K562 (cell line): ENCODE results near the gene CACNA1S. TPM values are rescaled to one million over a fixed set of nuclear protein-coding genes. Genes with fewer than 3 reads are reported as not detected.
A peak's percentile ranks its signal among the peaks of the same experiment; 100 is the strongest.

Experiments used
- ARID1B ChIP-seq: fragments of 450-650 bp; IDR thresholded peaks from 2 replicates; pipeline ENCODE4 v1.6.1; 2016; ENCODE audit warnings: antibody characterized with exemption, mild to moderate bottlenecking, inconsistent platforms
- CBFA2T3 ChIP-seq: fragments of 450-650 bp; IDR thresholded peaks from 2 replicates; pipeline ENCODE4 v1.6.1; 2017
- CREB1 ChIP-seq, 2 experiments: sonication (generic) in 1 of 2; formaldehyde crosslinking in 1 of 2; IDR thresholded peaks; 2 replicates each; pipeline versions ENCODE4 v1.6.1 to v1.8.0; 2012 to 2022; ENCODE audit warnings: inconsistent platforms in 1 of 2, mild to moderate bottlenecking in 1 of 2, missing genetic modification reagents in 1 of 2, moderate library complexity in 1 of 2
- CTBP1 ChIP-seq: fragments of 450-650 bp; IDR thresholded peaks from 2 replicates; pipeline ENCODE4 v1.6.1; 2016; ENCODE audit warnings: borderline replicate concordance
- ESRRA ChIP-seq: fragments of 450-650 bp; IDR thresholded peaks from 2 replicates; pipeline ENCODE4 v1.6.1; 2014; ENCODE audit warnings: low read depth, mild to moderate bottlenecking, moderate library complexity, borderline replicate concordance
- ETV1 ChIP-seq: fragments of 450-650 bp; conservative IDR thresholded peaks from 2 replicates; pipeline ENCODE4 v1.6.1; 2016; ENCODE audit warnings: missing genetic modification characterization, control low read depth, low read depth, missing compliant biosample characterization
- HDAC1 ChIP-seq, 2 experiments: fragments of 450-650 bp; IDR thresholded peaks; 2 replicates each; pipeline ENCODE4 v1.6.1; 2016 to 2017; ENCODE audit warnings: inconsistent platforms in 1 of 2, mild to moderate bottlenecking in 1 of 2, moderate library complexity in 1 of 2
- HDAC2 ChIP-seq: fragments of 450-650 bp; IDR thresholded peaks from 2 replicates; pipeline ENCODE4 v1.6.1; 2016; ENCODE audit warnings: mild to moderate bottlenecking
- HINFP ChIP-seq: fragments of 450-650 bp; conservative IDR thresholded peaks from 2 replicates; pipeline ENCODE4 v1.6.1; 2016; ENCODE audit warnings: missing genetic modification characterization, low read depth, mild to moderate bottlenecking, control low read depth, missing compliant biosample characterization
- LARP7 ChIP-seq: fragments of 450-650 bp; IDR thresholded peaks from 2 replicates; pipeline ENCODE4 v1.6.1; 2016
- MBD2 ChIP-seq: sonication (generic); IDR thresholded peaks from 2 replicates; pipeline ENCODE4 v1.6.1; 2016; ENCODE audit warnings: low read depth, borderline replicate concordance
- NCOA6 ChIP-seq: fragments of 450-650 bp; IDR thresholded peaks from 2 replicates; pipeline ENCODE4 v1.6.1; 2017; ENCODE audit warnings: mild to moderate bottlenecking
- PRDM10 ChIP-seq: fragments of 450-650 bp; IDR thresholded peaks from 2 replicates; pipeline ENCODE4 v1.6.1; 2018; ENCODE audit not compliant: partially characterized antibody
- RFX1 ChIP-seq: fragments of 450-650 bp; IDR thresholded peaks from 2 replicates; pipeline ENCODE4 v1.6.1; 2016; ENCODE audit warnings: mild to moderate bottlenecking, moderate library complexity
- SAFB2 ChIP-seq: fragments of 200-400 bp; formaldehyde crosslinking; IDR thresholded peaks from 2 replicates; pipeline ENCODE4 v1.6.1; 2018; ENCODE audit warnings: borderline replicate concordance, low read length, low read depth, moderate library complexity; ENCODE audit not compliant: severe bottlenecking
- SMAD4 ChIP-seq: fragments of 250-450 bp; sonication (Bioruptor Pico); conservative IDR thresholded peaks from 2 replicates; pipeline ENCODE4 v1.8.0; 2021; ENCODE audit warnings: inconsistent platforms, mild to moderate bottlenecking, moderate library complexity
- SREBF2 ChIP-seq: sonication (generic); formaldehyde crosslinking; IDR thresholded peaks from 2 replicates; pipeline ENCODE4 v1.4.0; 2020; ENCODE audit warnings: mild to moderate bottlenecking, missing genetic modification reagents
- TSC22D4 ChIP-seq: fragments of 450-650 bp; IDR thresholded peaks from 2 replicates; pipeline ENCODE4 v1.6.1; 2016; ENCODE audit warnings: missing genetic modification characterization, missing biosample characterization, control low read depth
- ZNF224 ChIP-seq: sonication (generic); formaldehyde crosslinking; IDR thresholded peaks from 2 replicates; pipeline ENCODE4 v1.8.0; 2022; ENCODE audit warnings: mild to moderate bottlenecking, missing genetic modification reagents
- ZNF592 ChIP-seq: fragments of 450-650 bp; IDR thresholded peaks from 2 replicates; pipeline ENCODE4 v1.6.1; 2017; ENCODE audit warnings: antibody characterized with exemption, mild to moderate bottlenecking
- polyA plus RNA-seq, 8 experiments: library from polyadenylated mRNA; depleted of rRNA in 4 of 8; stranded (reverse) in 5 of 8; unstranded in 3 of 8; fragments of >200 nt; fragmentation: Nextera tagmentation in 2 of 8; fragmentation: Illumina TruSeq in 1 of 8; extraction: Ambion mirVana in 2 of 8; extraction: Trizol in 1 of 8; gene quantifications; 2 replicates each; pipeline versions ENCODE4 v1.2.1 to v1.2.3, GENCODE V29; 2011 to 2014; ENCODE audit warnings: inconsistent platforms in 1 of 8, missing spikeins in 1 of 8
- total RNA-seq, 7 experiments: library from RNA; depleted of rRNA in 6 of 7; stranded (reverse); fragments of >200 nt in 6 of 7; fragmentation: Illumina TruSeq in 2 of 7; extraction: Trizol in 2 of 7; gene quantifications; 2 replicates each; pipeline versions ENCODE4 v1.2.1 to v1.2.3, GENCODE V29; 2011 to 2021; ENCODE audit warnings: low replicate concordance in 1 of 7

CACNA1S gene
- total and polyA plus RNA-seq, 9 of the 15 experiments (the other 6 are each of a cell fraction or from before 2014, with no cell fraction given): not detected

GRCh38 chr1:201006450-201006849 lies 105.8 kb downstream of the CACNA1S start (continued):
- TF ChIP-seq PRDM10 (peak; percentile 21), LARP7 (no peak), ETV1 (peak; percentile 52; the same call in 1 of the 2 replicates), MBD2 (no peak), ARID1B (0 out of 2 replicates have a peak, but pooled peaks have one; percentile 10), ESRRA (peak; percentile 52; the same call in 1 of the 2 replicates), CBFA2T3 (peak; percentile 33; the same call in 1 of the 2 replicates), RFX1 (peak; percentile 84), SAFB2 (no peak), SREBF2 (CRISPR knock-in tag) (no peak), NCOA6 (no peak), CTBP1 (peak; percentile 60; the same call in 1 of the 2 replicates), HDAC2 (peak; percentile 91), TSC22D4 (tag) (no peak), ZNF592 (no peak), CREB1 (IDR thresholded peaks at IDR 0.05) (no peak), CREB1 (CRISPR knock-in tag; IDR thresholded peaks at IDR 0.05) (no peak), SMAD4 (CRISPR knock-in tag) (peak; percentile 71), ZNF224 (CRISPR knock-in tag) (no peak), HINFP (tag) (no peak), HDAC1 (IDR thresholded peaks at IDR 0.05) (peak in 1 of 2 experiments; percentile 80; a peak in 2 of 4 replicates)
